Esophagus squamous epithelium (tissue), 4 donors: ENCODE measurements around the gene CRYL1.

Source experiments
- CTCF ChIP-seq, 6 experiments: fragments of 450-650 bp in 4 of 6; fragments of 200-600 bp in 2 of 6; sonication (generic) in 2 of 6; IDR thresholded peaks; one replicate each; pipeline ENCODE4 v1.5.1; 2016 to 2019; ENCODE audit warnings: antibody characterized with exemption in 6 of 6, mild to moderate bottlenecking in 4 of 6, moderate library complexity in 4 of 6
- POLR2A ChIP-seq, 4 donors: fragments of 450-650 bp; IDR thresholded peaks; one replicate each; pipeline ENCODE4 v1.6.1; 2017; ENCODE audit warnings: antibody characterized with exemption in 4 of 4, mild to moderate bottlenecking in 4 of 4, moderate library complexity in 3 of 4

DNA sequence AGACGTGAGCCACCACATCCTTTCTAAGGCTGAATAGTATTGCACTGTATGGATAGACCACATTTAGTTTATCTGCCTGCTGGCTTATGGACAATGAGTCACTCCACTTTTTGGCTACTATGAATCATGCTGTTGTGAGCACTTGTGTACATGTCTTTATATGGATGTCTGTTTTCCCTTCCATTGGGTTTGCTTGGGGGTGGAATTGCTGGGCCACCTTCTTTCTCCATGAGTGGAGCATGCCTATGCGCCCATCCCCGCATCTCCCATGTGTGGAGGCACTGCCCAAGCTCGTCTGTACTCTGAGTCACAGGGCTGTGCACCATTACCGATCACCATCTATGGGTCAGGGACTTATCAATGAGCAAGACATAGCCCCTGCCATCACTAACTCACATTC is 166.3 kb downstream of the CRYL1 start:
- TF ChIP-seq CTCF (IDR thresholded peaks at IDR 0.05), result no peak
- TF ChIP-seq POLR2A (IDR thresholded peaks at IDR 0.05), result no peak
